ENCODE results near the gene ADK. TPM values are rescaled to one million over a fixed set of nuclear protein-coding genes. Genes with fewer than 3 reads are reported as not detected.

The ADK gene
- total and polyA plus RNA-seq, 2 donors (not counting 3 experiments of a cell fraction or from before 2014, with no cell fraction given) = 11.7 to 46.5 TPM

DNA sequence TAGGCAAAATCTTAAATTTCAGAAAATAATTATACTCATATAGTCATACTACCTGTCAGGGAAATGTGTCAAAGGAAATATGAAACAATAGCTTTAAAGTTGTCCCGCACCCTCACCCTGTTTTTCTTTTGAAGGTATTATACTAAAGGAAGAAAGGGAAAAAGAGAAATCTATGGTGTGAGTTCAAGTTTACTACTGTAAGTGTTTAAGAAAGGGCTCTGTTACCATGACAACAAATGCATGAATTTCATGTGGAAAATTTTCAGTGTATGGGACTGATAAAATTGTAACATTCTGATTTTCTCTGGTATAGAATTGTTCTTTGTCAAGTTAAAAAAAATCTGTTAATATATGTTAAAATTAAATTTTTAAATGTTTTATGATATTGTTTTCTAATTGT lies 229.8 kb downstream of the ADK start:
- no peak for FAIRE-seq
- dilution Hi-C loops (cut with MboI; ENCODE audit: extremely low pct_ligation_motif_present, low sequenced_read_pairs) = no loop called here
- CTCF ChIA-PET = no interaction called here

DNA sequence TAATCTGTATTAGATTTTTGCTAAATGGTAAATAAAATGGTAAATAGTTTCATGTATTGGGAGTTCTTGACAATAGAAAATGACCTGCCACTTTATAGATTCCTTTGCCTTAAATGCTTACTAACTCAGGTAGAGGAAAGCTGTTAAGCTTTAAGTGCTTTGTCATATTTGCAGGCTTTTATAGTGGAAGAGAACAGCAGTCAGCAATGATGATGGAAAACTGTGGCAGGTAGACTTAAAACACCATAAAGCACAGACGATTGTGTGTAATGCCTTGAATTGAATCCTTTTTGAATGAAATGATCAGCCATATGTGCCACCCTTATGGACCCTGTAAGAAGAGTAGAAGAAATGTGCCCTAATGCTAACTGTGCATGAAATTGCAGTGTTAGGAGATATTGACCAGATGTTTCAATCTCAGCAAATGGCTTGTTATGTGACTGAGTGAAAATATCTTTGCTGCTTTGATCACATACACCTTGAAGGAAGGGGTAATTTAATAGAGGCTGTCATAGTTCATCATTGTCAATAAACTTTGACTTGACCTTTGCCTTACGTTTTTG lies 230.4 kb downstream of the ADK start:
- DNase-seq (ENCODE audit: low read depth, low spot score) (no peak), FAIRE-seq (no peak)
- Histone ChIP-seq H3K79me2 (ENCODE audit: control insufficient read depth, insufficient read depth, low read length) (peaks cover 34% of the 10 kb centered on the region), H3K4me3 (replicated peaks in 1 of 3; ENCODE audit: insufficient read depth in 1 of 3, low read depth in 1 of 3, low read length in 3 of 3) (no peak overlapping the region), H3K27me3 (ENCODE audit: control insufficient read depth in 2 of 2, insufficient read depth in 2 of 2, low read length in 2 of 2) (no peaks in the 10 kb centered on the region), H3K4me2 (ENCODE audit: insufficient read depth, low read length) (no peak overlapping the region), H3K4me1 (ENCODE audit: control insufficient read depth, extremely low read depth, insufficient read depth, low read length) (no peaks in the 10 kb centered on the region), H3K9ac (replicated peaks; ENCODE audit: extremely low read depth, insufficient read depth, low read length) (no peak overlapping the region), H3K27ac (ENCODE audit: insufficient read depth, low read depth, low read length) (no peak overlapping the region), H4K20me1 (replicated peaks; ENCODE audit: control insufficient read depth, extremely low read depth, insufficient read depth, low read length) (no peaks in the 10 kb centered on the region), H3K36me3 (ENCODE audit: control insufficient read depth in 2 of 2, extremely low read depth in 1 of 2, insufficient read depth in 2 of 2, low read length in 2 of 2) (no peaks in the 10 kb centered on the region), H3K9me1 (replicated peaks; ENCODE audit: control insufficient read depth, extremely low read depth, insufficient read depth, low read length) (no peaks in the 10 kb centered on the region), H2AFZ (ENCODE audit: low read depth, low read length) (no peak overlapping the region), H3K9me3 (replicated peaks; ENCODE audit: control insufficient read depth, insufficient read depth, low read length) (no peaks in the 10 kb centered on the region)
- no TSS peak for BruUV-seq (replicated peaks)
- CTCF ChIA-PET = no interaction called here
- TF ChIP-seq POLR2AphosphoS5 (IDR thresholded peaks at IDR 0.05; ENCODE audit: insufficient read depth, low read depth, low read length) (no peak), MYC (IDR thresholded peaks at IDR 0.05; ENCODE audit: low read depth, low read length) (no peak), EZH2 (IDR thresholded peaks at IDR 0.05; ENCODE audit: borderline replicate concordance, low read depth, low read length, severe bottlenecking) (no peak), GATA2 (IDR thresholded peaks at IDR 0.05; ENCODE audit: insufficient read depth, insufficient read length, low read depth, low read length) (no peak), FOS (IDR thresholded peaks at IDR 0.05; ENCODE audit: borderline replicate concordance, insufficient read depth, low read length) (no peak), JUN (IDR thresholded peaks at IDR 0.05; ENCODE audit: borderline replicate concordance, insufficient read depth, insufficient read length, low read depth) (no peak), POLR2A (IDR thresholded peaks at IDR 0.05; ENCODE audit: low read depth, low read length) (no peak)
- TF ChIP-seq, protein P1, sequence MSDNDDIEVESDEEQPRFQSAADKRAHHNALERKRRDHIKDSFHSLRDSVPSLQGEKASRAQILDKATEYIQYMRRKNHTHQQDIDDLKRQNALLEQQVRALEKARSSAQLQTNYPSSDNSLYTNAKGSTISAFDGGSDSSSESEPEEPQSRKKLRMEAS (IDR thresholded peaks at IDR 0.05; ENCODE audit: insufficient read depth, insufficient read length) = no peak
- TF ChIP-seq, protein P2, sequence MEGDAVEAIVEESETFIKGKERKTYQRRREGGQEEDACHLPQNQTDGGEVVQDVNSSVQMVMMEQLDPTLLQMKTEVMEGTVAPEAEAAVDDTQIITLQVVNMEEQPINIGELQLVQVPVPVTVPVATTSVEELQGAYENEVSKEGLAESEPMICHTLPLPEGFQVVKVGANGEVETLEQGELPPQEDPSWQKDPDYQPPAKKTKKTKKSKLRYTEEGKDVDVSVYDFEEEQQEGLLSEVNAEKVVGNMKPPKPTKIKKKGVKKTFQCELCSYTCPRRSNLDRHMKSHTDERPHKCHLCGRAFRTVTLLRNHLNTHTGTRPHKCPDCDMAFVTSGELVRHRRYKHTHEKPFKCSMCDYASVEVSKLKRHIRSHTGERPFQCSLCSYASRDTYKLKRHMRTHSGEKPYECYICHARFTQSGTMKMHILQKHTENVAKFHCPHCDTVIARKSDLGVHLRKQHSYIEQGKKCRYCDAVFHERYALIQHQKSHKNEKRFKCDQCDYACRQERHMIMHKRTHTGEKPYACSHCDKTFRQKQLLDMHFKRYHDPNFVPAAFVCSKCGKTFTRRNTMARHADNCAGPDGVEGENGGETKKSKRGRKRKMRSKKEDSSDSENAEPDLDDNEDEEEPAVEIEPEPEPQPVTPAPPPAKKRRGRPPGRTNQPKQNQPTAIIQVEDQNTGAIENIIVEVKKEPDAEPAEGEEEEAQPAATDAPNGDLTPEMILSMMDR (IDR thresholded peaks at IDR 0.05; ENCODE audit: extremely low read depth in 1 of 2, insufficient read depth in 1 of 2, low read depth in 1 of 2, low read length in 2 of 2) = no peak
- POLR2A ChIA-PET = no interaction called here
- intact Hi-C loops (cut with micrococcal nuclease) = no loop called here
- dilution Hi-C loops (cut with MboI; ENCODE audit: extremely low pct_ligation_motif_present, low sequenced_read_pairs) = no loop called here

More for the DNA sequence above, 229.8 kb downstream of the ADK start:
- BruUV-seq (replicated peaks) = no TSS peak
- DNase-seq (ENCODE audit: low read depth, low spot score) = peak; percentile 4
- H3K36me3 ChIP-seq (ENCODE audit: control insufficient read depth in 2 of 2, extremely low read depth in 1 of 2, insufficient read depth in 2 of 2, low read length in 2 of 2) = no peaks in the 10 kb centered on the region
- H3K4me2 ChIP-seq (ENCODE audit: insufficient read depth, low read length) = no peak overlapping the region
- peaks cover 34% of the 10 kb centered on the region for H3K79me2 ChIP-seq (ENCODE audit: control insufficient read depth, insufficient read depth, low read length)
- POLR2A ChIA-PET = no interaction called here
- no peak overlapping the region for H3K9ac ChIP-seq (replicated peaks; ENCODE audit: extremely low read depth, insufficient read depth, low read length)
- no peaks in the 10 kb centered on the region for H3K9me1 ChIP-seq (replicated peaks; ENCODE audit: control insufficient read depth, extremely low read depth, insufficient read depth, low read length)
- H3K4me3 ChIP-seq (replicated peaks in 1 of 3; ENCODE audit: insufficient read depth in 1 of 3, low read depth in 1 of 3, low read length in 3 of 3) = no peak overlapping the region
- H3K27ac ChIP-seq (ENCODE audit: insufficient read depth, low read depth, low read length) = no peak overlapping the region
- H2AFZ ChIP-seq (ENCODE audit: low read depth, low read length) = no peak overlapping the region
- TF ChIP-seq POLR2A (IDR thresholded peaks at IDR 0.05; ENCODE audit: low read depth, low read length) (no peak), GATA2 (IDR thresholded peaks at IDR 0.05; ENCODE audit: insufficient read depth, insufficient read length, low read depth, low read length) (no peak), MYC (IDR thresholded peaks at IDR 0.05; ENCODE audit: low read depth, low read length) (no peak), FOS (IDR thresholded peaks at IDR 0.05; ENCODE audit: borderline replicate concordance, insufficient read depth, low read length) (no peak)
- TF ChIP-seq, protein P2 (IDR thresholded peaks at IDR 0.05; ENCODE audit: extremely low read depth in 1 of 2, insufficient read depth in 1 of 2, low read depth in 1 of 2, low read length in 2 of 2) = no peak
- H3K9me3 ChIP-seq (replicated peaks; ENCODE audit: control insufficient read depth, insufficient read depth, low read length) = no peaks in the 10 kb centered on the region
- no peaks in the 10 kb centered on the region for H3K27me3 ChIP-seq (ENCODE audit: control insufficient read depth in 2 of 2, insufficient read depth in 2 of 2, low read length in 2 of 2)
- no peaks in the 10 kb centered on the region for H4K20me1 ChIP-seq (replicated peaks; ENCODE audit: control insufficient read depth, extremely low read depth, insufficient read depth, low read length)
- intact Hi-C loops (cut with micrococcal nuclease) = no loop called here
- no peaks in the 10 kb centered on the region for H3K4me1 ChIP-seq (ENCODE audit: control insufficient read depth, extremely low read depth, insufficient read depth, low read length)

Data from endothelial cell of umbilical vein (primary cell).